ENCODE results near the gene PBX3. TPM values are rescaled to one million over a fixed set of nuclear protein-coding genes. Genes with fewer than 3 reads are reported as not detected.

The PBX3 gene
- total RNA-seq, 4 donors from 2014 or later, result 19.3 to 41.3 (median 25.1) TPM

DNA sequence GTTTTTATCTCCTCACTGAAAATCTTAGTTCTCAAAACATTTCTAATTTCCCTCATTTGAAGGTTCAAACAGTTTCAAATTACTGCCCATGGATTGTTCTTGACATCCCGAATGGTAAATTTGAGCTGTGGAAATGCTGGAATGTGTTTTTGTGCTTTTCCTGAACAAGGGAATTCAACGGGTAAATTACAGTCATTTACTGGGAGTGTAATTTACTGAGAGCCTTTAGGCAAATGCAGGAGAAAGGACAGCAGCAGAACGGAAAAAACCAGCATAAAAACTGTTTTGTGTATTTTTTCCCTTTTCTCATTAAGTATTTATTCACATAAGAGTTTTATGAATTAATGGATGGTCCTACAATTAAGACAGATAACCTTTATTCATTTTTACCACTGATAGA lies 139.2 kb downstream of the PBX3 start:
- TF ChIP-seq, protein P1, sequence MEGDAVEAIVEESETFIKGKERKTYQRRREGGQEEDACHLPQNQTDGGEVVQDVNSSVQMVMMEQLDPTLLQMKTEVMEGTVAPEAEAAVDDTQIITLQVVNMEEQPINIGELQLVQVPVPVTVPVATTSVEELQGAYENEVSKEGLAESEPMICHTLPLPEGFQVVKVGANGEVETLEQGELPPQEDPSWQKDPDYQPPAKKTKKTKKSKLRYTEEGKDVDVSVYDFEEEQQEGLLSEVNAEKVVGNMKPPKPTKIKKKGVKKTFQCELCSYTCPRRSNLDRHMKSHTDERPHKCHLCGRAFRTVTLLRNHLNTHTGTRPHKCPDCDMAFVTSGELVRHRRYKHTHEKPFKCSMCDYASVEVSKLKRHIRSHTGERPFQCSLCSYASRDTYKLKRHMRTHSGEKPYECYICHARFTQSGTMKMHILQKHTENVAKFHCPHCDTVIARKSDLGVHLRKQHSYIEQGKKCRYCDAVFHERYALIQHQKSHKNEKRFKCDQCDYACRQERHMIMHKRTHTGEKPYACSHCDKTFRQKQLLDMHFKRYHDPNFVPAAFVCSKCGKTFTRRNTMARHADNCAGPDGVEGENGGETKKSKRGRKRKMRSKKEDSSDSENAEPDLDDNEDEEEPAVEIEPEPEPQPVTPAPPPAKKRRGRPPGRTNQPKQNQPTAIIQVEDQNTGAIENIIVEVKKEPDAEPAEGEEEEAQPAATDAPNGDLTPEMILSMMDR (IDR thresholded peaks at IDR 0.05), result no peak
- DNase-seq (ENCODE audit: low spot score), result no peak
- ATAC-seq (ENCODE audit: low FRiP score), result no peak

- DNase-seq (ENCODE audit: low spot score) (no peak), ATAC-seq (ENCODE audit: low FRiP score) (no peak)
- TF ChIP-seq, protein P1 (IDR thresholded peaks at IDR 0.05), result no peak
Observed at GRCh38 chr9:125887172-125887571, 140.0 kb downstream of the PBX3 start.

DNA sequence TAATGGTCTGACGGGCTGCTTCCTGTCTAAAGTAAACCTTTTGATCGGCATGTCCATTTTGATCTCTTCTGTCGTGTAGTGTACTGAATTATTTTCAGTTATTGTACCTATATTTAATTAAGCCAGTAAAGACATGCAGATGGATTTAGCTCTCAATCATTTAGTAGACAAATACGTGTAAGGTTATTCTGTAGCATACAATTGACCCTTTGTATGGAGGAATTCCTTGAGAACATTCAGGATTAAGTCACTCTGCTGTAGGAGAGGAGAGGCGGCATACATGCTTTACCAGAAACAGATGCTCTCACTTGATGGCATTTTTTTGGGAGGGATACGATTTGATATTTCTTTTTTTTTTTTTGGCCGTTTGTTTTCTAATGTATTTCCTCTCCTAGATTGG lies 141.0 kb downstream of the PBX3 start:
- TF ChIP-seq, protein P1 (IDR thresholded peaks at IDR 0.05), result no peak
- no peak for DNase-seq (ENCODE audit: low spot score)
- ATAC-seq (ENCODE audit: low FRiP score), result no peak

DNA sequence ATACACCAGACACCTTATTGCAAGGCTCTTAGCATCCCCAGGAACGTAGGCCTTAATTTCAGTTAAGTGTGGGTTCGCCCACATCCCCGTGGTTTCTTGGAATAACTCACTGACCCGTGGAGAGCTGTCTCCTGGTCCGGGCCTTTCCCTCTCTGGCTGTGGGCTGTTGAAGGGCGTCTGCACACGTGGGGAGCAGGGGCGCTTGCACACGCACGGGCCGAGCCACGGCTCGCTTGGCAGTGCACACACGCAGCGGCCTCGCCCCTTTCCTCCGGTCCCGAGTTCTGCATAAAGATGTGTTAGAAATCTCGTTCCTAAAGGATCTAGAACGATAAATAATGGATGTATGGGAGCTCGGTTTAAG lies 141.9 kb downstream of the PBX3 start:
- TF ChIP-seq, protein P1 (IDR thresholded peaks at IDR 0.05), result no peak
- ATAC-seq (ENCODE audit: low FRiP score), result peak; percentile 77
- DNase-seq (ENCODE audit: low spot score), result no peak

DNA sequence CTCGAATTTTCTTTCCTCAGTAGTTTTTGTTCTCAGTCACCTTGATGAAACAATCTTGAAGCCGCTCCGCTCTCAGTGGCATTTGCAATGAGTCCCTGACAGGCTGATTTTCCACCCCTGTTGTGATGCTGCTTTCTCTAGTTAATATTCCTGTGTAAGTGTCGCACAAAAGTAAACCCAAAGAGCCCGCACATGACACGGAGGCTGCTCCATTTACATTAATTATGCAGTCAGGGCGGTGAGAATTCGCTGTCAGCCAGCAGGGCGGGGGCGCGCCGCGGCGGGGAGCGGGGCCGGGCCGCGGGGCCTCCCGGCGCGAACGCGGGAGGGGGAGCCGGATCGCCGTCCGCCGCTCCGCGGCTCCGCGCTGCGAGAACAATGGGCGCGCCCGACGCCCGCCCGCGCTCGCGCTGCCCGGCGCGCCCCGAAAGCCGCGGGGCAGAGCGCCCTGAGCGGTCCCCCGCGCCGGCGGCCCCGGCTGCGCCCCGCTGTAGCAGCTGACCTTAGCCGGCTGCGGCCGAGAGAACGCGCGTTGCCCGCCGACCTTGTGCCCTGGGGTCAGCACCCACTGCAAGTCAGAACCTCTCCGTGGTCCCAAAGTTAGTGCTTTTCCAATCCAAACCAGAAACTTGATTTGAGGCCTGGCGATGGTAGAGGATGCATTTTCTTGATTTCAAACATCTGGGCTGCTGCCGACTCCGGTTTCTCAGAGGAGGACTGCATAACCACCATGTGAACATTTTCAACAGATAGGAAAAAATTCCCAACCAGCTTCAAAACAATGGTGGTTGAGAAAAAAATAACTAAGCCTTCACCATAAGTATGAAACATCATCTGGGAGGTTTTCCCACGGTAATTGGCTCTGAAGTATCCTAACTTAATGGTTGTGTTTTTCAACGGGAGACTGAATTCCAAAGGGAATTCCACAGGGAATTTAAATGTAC lies 142.6 kb downstream of the PBX3 start:
- TF ChIP-seq, protein P1 (IDR thresholded peaks at IDR 0.05), result no peak
- no peak for DNase-seq (ENCODE audit: low spot score)
- peak; percentile 85 for ATAC-seq (ENCODE audit: low FRiP score)

DNA sequence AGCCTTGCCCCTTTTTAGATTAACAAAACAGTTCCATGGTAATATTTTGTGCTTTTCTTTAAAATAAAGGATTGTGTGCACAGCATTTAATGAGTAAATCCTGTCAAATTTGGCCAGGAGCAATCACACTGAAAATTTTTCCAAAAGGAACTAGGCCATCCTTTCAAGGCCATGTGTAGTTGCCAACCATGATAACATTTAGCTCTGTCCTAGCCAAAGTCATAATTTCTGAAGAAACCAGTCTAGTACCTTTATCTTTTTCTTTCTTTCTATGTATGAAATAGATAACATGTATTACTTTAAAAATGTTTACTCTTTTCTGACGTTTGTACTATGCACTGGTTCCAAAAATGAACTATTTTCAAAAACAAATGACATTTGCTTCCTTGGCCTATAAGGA lies 143.7 kb downstream of the PBX3 start:
- DNase-seq (ENCODE audit: low spot score) (no peak), ATAC-seq (ENCODE audit: low FRiP score) (no peak)
- TF ChIP-seq, protein P1 (IDR thresholded peaks at IDR 0.05), result no peak

DNA sequence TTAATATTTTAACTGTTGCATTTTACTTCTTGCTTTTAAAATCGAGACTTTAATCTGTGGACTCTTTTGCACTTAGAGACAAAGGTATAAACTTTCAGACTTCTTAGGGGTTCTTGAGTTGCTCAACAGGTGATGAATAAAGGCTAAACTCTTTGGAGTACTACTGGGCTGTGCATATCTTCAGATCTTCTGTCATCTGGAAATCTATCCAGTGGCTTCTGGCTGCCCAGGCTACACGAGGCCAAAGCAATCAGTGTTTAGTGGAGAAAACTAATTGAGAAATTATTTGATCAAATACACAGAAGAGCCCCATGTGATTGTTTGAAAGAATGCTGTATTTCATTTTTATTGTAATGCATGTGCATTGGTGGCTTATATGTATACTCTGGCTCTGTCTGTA lies 146.1 kb downstream of the PBX3 start:
- DNase-seq (ENCODE audit: low spot score) (no peak), ATAC-seq (ENCODE audit: low FRiP score) (no peak)
- TF ChIP-seq, protein P1 (IDR thresholded peaks at IDR 0.05), result no peak

All from omental fat pad (tissue), 4 donors.